PC-9 (cell line): Measurements from ENCODE around the gene NFASC.

ENCODE experiments used
- EZH2 ChIP-seq: fragments of 200-600 bp; sonication (generic); IDR thresholded peaks from 2 replicates; pipeline ENCODE4 v1.8.0; 2017; ENCODE audit warnings: antibody characterized with exemption, low read depth
- TF ChIP-seq, protein P1 (sequence below): fragments of 200-600 bp; sonication (generic); conservative IDR thresholded peaks from 2 replicates; pipeline ENCODE4 v1.6.1; 2017; ENCODE audit warnings: mixed run types, antibody characterized with exemption, mild to moderate bottlenecking, moderate library complexity

DNA sequence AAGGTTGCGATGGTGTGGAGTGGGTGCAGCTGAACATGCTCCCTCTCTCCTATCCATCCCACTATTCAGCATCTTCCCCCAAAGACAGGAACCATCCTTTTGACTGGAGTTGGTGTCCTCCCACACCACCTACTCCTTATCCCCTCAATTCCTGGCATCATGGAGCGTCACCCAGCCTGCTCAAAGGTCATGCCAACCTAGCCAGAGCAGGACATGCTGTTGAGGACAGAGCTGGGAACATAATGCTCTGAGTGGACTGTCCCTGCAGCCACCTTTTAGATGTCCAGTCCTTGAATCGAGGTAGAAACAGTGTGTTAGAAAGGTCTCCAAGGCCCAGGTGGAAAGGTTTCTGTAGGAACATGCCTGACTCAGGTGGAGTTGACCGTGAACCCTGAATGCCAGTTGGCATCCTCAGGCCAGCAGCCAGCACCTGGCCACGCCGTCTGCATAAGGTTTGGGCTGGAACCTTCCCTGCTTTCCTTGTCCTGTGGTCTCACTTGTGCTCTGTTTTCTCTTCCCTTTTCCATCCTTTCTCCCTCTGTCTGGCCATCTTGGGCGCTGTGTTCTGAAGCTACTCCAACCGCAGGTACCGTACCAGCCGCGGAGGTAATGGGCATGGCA, 120.2 kb downstream of the NFASC start:
- TF ChIP-seq, protein P1, sequence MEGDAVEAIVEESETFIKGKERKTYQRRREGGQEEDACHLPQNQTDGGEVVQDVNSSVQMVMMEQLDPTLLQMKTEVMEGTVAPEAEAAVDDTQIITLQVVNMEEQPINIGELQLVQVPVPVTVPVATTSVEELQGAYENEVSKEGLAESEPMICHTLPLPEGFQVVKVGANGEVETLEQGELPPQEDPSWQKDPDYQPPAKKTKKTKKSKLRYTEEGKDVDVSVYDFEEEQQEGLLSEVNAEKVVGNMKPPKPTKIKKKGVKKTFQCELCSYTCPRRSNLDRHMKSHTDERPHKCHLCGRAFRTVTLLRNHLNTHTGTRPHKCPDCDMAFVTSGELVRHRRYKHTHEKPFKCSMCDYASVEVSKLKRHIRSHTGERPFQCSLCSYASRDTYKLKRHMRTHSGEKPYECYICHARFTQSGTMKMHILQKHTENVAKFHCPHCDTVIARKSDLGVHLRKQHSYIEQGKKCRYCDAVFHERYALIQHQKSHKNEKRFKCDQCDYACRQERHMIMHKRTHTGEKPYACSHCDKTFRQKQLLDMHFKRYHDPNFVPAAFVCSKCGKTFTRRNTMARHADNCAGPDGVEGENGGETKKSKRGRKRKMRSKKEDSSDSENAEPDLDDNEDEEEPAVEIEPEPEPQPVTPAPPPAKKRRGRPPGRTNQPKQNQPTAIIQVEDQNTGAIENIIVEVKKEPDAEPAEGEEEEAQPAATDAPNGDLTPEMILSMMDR = no peak
- TF ChIP-seq EZH2 = no peak
